ENCODE results near the gene KCNK2.

The KCNK2 gene

DNA sequence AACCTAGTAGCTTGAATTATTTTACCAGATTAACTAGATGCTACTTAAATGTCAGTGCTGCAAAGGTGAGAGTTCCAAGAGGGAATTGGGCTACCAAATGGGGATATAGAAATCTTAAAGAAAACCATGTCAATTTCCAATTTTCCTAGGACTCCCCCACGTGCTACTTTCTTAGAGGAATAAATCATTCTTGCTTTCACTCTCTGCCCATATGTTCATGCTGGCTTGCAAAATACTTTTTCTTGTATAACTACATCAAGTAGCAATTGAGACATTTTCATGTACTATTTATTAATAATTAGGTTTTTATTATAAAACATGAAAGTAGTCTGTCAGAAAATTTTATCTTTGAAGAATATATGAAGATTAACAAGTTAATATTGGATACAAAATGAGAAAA, 11.8 kb downstream of the KCNK2 start:
- no peak for DNase-seq (ENCODE audit: low read depth in 4 of 4, low spot score in 1 of 4)

DNA sequence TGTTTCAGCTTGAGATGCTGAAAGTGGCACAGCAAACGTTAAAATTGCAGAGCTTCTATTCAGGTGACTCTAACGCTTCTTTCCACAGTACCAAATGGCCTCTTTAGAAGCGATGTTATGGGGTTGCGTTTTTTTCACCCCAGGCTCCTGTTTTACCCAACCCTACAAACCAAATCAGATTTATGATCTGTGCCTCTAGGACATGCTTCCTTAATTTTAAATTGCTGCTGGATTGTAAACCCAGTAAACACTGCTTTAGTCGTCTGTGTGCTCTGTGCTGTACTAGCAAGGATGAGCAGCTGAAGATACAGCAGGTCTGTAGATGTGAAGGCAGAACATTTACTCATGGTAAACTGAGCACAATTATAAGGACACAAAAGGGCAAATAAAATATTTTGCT, 13.0 kb downstream of the KCNK2 start:
- DNase-seq (ENCODE audit: low read depth in 4 of 4, low spot score in 1 of 4), result no peak

DNA sequence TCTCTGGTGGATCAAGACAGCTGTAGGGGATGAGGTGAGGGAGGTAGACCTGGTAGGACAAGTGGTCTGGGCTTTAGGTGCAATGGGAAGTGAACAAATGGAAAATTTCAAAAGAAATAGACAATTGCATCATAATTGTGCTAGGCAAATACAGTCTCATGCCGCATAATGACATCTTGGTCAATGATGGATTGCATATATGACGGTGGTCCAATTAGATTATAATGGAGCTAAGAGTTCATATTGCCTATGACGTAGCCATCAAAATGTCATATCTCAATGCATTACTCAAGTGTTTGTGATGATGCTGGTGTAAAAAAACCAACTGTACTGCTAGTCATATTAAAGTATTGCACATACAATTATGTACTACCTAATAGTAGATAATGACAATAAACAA, 19.0 kb downstream of the KCNK2 start:
- no peak for DNase-seq (ENCODE audit: low read depth in 4 of 4, low spot score in 1 of 4)

- DNase-seq (ENCODE audit: low read depth in 4 of 4, low spot score in 1 of 4), result no peak
Measured at GRCh38 chr1:215104283-215104682, 21.7 kb downstream of the KCNK2 start.

DNA sequence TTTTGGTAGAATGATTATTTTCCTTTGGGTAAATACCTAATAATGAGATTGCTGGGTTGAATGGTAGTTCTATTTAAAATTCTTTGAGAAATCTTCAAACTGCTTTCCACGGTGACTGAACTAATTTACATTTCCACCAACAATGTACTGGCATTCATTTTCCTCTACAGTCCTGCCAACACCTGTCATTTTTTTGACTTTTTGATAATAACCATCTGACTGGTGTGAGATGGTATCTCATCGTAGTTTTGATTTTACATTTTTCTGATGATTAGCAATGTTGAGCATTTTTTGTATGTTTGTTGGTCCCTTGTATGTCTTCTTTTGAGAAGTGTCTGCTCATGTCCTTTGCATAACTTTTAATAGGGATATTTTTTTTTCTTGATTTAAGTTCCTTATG, 23.5 kb downstream of the KCNK2 start:
- no peak for DNase-seq (ENCODE audit: low read depth in 4 of 4, low spot score in 1 of 4)

DNA sequence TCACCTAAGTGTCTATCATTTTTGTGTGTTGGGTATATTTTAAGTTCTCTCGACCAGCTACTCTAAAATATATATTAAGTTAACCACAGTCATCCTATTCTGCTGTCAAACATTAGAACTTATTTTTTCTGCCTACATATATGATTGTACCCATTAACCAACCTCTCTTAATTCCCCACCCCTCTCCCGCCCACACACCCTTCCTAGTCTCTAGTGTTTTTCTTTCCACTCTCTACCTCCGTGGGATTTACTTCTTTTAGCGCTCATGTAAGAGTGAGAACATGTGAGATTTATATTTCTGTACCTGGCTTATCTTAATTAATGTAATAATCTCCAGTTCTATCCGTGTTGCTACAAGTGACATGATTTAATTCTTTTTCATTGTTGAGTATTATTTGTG, 26.6 kb downstream of the KCNK2 start:
- DNase-seq (ENCODE audit: low read depth in 4 of 4, low spot score in 1 of 4), result no peak

DNA sequence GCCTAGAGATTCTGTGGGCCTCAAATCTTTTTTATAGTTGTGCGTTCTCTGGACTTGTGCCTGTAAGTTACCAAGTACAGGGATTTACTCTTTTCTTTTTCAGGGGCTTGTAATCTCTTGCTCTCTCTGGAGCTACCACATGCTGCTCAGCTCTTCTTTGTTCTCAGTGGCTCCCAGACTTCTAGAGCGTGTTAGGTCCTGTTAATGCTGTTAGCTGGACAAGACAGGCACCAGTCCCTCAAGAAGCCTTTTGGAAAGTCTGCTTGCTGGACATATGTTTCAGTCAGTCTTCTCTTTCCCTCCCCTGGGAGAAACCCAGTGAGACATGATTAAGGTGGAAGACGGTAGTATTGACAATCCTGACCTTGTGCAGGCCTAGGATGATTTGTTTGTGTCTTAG, 29.4 kb downstream of the KCNK2 start:
- DNase-seq (ENCODE audit: low read depth in 4 of 4, low spot score in 1 of 4), result no peak

DNA sequence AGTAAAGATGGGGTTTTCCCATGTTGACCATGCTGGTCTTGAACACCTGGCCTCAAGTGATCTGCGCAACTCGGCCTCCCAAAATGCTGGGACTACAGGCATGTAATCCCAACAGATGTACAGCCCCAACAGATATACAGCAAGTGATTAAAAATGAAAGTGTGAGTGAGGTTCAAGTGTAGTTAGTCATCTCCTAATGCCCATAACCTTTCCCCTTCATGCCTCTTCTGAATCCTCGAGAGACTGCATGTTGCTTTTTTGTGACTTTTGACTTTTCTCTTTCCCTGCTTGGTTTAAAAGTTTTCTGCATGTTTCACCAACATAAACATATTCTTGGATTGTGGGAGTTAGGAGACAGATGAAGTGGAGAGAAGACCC, 31.2 kb downstream of the KCNK2 start:
- no peak for DNase-seq (ENCODE audit: low read depth in 4 of 4, low spot score in 1 of 4)

GRCh38 chr1:215114154-215114933, 31.8 kb downstream of the KCNK2 start:
- DNase-seq (ENCODE audit: low read depth in 4 of 4, low spot score in 1 of 4), result no peak

- no peak for DNase-seq (ENCODE audit: low read depth in 4 of 4, low spot score in 1 of 4)
Measured at GRCh38 chr1:215115760-215116159, 33.2 kb downstream of the KCNK2 start.

- DNase-seq (ENCODE audit: low read depth in 4 of 4, low spot score in 1 of 4), result no peak
Measured at GRCh38 chr1:215118081-215118480, 35.5 kb downstream of the KCNK2 start.

DNA sequence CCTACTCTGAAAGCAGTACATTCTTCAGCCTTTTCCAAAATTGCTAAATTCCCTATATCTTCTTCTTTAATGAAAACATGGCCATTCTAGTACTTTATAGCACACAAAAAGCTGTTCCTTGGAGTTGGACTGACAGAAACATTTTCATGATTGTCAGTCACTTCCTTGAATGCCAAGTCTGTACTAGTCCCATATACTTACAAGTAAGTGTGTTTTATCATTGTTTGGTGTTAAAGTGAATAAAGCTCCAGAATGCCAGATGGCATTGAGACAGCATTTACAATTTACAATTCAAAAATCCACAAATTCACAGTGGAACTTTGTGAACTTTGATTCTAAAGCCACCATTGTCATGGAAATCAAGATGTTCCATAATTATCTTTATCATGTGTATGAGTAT, 36.5 kb downstream of the KCNK2 start:
- DNase-seq (ENCODE audit: low read depth in 4 of 4, low spot score in 1 of 4), result no peak

DNA sequence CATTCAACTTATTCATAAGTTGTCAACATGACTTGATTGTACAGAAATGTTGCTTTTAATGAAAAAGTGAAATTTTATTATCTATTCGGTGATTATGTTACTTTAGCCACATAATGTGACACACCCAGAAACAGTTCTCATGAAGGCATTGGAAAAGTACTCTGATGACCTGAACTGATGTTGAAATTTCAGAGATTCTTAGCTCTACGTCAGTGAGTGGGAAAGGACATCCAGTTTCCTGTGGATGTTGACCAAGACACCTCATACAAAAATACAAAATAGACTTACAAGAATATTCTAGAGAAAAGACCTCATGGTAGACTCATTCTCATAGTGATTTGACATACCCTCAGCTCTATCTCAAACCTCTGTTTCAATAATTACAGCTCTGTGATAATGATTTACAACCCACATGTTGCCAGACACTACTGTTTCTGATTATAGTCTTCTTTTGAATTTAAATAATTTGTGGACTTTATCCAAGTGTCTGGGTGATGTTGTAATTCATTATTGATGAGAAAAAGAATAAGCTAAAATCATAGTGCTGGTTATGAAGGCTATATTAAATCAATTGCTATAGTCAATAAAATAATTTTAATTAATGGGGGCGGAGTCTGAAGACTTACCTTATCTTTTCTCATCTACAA, 37.3 kb downstream of the KCNK2 start:
- DNase-seq (ENCODE audit: low read depth in 4 of 4, low spot score in 1 of 4), result no peak

- DNase-seq (ENCODE audit: low read depth in 4 of 4, low spot score in 1 of 4), result no peak
Measured at GRCh38 chr1:215128504-215128903, 46.0 kb downstream of the KCNK2 start.

- DNase-seq (ENCODE audit: low read depth in 4 of 4, low spot score in 1 of 4), result no peak
Measured at GRCh38 chr1:215131291-215131690, 48.8 kb downstream of the KCNK2 start.

DNA sequence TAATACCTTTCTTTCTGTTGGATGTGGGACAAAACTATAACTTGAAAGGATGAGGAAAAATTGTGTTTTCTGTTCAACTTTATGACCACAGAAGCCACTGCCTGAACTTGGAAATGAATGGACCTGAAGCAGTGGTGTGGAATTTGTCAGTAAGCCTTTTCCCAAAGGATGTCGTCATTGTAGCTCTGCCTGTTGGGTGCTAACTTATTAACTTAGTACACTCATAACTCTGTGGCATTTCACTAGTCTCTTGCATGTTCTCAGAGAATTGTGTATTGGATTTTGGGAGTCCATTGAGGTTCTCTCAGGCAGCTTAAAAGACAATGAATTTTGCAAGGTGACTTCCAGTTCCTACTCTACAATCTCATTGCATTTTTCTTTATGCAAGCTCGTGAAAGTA, 49.6 kb downstream of the KCNK2 start:
- no peak for DNase-seq (ENCODE audit: low read depth in 4 of 4, low spot score in 1 of 4)

DNA sequence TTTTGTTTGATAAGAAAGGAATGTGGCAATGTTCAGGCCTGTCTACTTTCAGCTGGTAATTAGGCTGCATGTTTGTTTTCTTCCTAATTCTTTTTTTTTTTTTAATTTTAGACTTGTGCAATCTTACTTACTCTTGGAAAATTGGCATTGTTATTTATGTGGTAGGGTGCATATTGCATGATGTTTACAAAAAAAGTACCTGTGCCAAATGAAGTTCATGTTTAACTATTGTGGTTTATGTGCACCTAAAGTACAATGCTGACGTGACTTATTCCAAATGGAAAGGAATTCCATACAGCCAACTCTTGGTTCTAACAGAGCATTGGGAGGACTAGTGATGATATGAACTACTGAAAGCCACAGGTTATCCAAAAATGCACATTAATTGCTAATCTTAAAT, 51.0 kb downstream of the KCNK2 start:
- no peak for DNase-seq (ENCODE audit: low read depth in 4 of 4, low spot score in 1 of 4)

- no peak for DNase-seq (ENCODE audit: low read depth in 4 of 4, low spot score in 1 of 4)
Measured at GRCh38 chr1:215137985-215138384, 55.4 kb downstream of the KCNK2 start.

GRCh38 chr1:215140135-215140534, 57.6 kb downstream of the KCNK2 start:
- no peak for DNase-seq (ENCODE audit: low read depth in 4 of 4, low spot score in 1 of 4)

GRCh38 chr1:215141460-215141859, 58.9 kb downstream of the KCNK2 start:
- DNase-seq (ENCODE audit: low read depth in 4 of 4, low spot score in 1 of 4), result no peak

GRCh38 chr1:215143497-215143896, 61.0 kb downstream of the KCNK2 start:
- DNase-seq (ENCODE audit: low read depth in 4 of 4, low spot score in 1 of 4), result no peak

- DNase-seq (ENCODE audit: low read depth in 4 of 4, low spot score in 1 of 4), result no peak
Measured at GRCh38 chr1:215146240-215146975, 63.9 kb downstream of the KCNK2 start.
